ENCODE data around the gene MVB12B.

Gene MVB12B

GRCh38 chr9:126502417-126503332 lies 176.0 kb downstream of the MVB12B start:
- DNase-seq (ENCODE audit: low read depth in 2 of 3, low spot score in 2 of 3) = no peak

DNA sequence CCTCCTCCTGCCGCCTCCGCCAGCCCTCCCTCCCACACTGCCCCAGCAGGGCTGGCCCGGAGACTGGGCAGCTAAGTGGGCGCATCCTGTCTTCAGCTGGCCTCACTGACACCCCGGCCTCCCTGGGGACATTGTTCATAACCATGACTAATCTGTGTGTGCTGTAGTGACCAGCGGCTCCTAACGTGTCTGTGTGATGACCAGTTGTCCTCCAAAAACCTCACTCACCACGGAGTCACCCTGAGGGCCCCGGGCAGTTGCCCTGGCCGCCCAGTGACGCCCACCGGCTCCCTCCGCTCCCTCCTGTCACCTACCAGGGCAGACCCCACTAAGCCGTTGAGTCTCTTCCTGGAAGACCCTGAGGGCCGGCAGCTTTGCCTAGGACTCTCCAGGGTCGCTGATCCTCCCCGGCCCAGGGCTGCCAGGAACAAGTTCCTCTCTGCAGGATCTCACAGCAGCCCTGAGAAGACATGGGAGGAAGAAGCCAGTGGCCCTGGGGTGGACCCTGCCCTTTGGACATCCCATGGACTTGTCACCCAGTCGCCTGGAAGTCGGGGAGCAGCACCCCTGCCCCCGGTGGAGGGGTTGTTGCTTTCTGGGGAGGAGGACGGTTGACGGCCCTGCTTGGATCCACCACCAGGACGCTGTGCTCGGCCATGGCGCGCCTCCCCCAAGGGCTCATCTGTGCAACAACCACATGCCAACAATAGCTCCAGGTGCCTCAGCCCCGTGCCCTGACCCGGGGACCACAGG lies 176.9 kb downstream of the MVB12B start:
- no peak for DNase-seq (ENCODE audit: low read depth in 2 of 3, low spot score in 2 of 3)

- DNase-seq (ENCODE audit: low read depth in 2 of 3, low spot score in 2 of 3) = no peak
These were observed 177.7 kb downstream of the MVB12B start for GRCh38 chr9:126504086-126504976.

GRCh38 chr9:126504977-126505455 lies 178.4 kb downstream of the MVB12B start:
- DNase-seq (ENCODE audit: low read depth in 2 of 3, low spot score in 2 of 3) = no peak

GRCh38 chr9:126505697-126506346 lies 179.2 kb downstream of the MVB12B start:
- DNase-seq (ENCODE audit: low read depth in 2 of 3, low spot score in 2 of 3) = no peak

GRCh38 chr9:126506361-126507317 lies 180.0 kb downstream of the MVB12B start:
- no peak for DNase-seq (ENCODE audit: low read depth in 2 of 3, low spot score in 2 of 3)

GRCh38 chr9:126507318-126508109 lies 180.9 kb downstream of the MVB12B start:
- no peak for DNase-seq (ENCODE audit: low read depth in 2 of 3, low spot score in 2 of 3)

DNA sequence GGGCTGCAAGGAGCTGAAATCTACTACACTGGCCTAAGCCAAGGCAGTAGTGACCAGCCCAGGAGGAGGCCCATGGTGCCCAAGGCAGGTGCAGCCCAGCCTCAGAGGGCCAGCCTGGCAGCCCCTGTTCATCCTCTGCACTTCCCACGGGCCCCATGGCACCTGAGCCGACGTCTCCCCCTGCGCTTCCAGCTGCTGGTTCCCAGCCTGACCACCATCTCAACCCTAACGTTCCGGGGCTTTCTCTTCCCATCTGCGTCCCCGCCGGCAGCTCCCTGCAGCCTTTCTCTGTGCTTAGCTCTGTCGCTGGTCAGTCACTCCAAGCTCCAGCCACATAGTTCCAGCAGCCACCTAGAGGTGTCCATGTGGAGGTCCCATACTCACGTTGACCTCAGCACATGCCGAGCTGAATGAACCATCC lies 181.6 kb downstream of the MVB12B start:
- no peak for DNase-seq (ENCODE audit: low read depth in 2 of 3, low spot score in 2 of 3)

- DNase-seq (ENCODE audit: low read depth in 2 of 3, low spot score in 2 of 3) = no peak
These were observed 182.3 kb downstream of the MVB12B start for GRCh38 chr9:126508928-126509327.

GRCh38 chr9:126509718-126510117 lies 183.1 kb downstream of the MVB12B start:
- DNase-seq (ENCODE audit: low read depth in 2 of 3, low spot score in 2 of 3) = no peak

- no peak for DNase-seq (ENCODE audit: low read depth in 2 of 3, low spot score in 2 of 3)
These were observed 183.9 kb downstream of the MVB12B start for GRCh38 chr9:126510564-126510963.

- DNase-seq (ENCODE audit: low read depth in 2 of 3, low spot score in 2 of 3) = no peak
These were observed 184.8 kb downstream of the MVB12B start for GRCh38 chr9:126511411-126511810.

DNA sequence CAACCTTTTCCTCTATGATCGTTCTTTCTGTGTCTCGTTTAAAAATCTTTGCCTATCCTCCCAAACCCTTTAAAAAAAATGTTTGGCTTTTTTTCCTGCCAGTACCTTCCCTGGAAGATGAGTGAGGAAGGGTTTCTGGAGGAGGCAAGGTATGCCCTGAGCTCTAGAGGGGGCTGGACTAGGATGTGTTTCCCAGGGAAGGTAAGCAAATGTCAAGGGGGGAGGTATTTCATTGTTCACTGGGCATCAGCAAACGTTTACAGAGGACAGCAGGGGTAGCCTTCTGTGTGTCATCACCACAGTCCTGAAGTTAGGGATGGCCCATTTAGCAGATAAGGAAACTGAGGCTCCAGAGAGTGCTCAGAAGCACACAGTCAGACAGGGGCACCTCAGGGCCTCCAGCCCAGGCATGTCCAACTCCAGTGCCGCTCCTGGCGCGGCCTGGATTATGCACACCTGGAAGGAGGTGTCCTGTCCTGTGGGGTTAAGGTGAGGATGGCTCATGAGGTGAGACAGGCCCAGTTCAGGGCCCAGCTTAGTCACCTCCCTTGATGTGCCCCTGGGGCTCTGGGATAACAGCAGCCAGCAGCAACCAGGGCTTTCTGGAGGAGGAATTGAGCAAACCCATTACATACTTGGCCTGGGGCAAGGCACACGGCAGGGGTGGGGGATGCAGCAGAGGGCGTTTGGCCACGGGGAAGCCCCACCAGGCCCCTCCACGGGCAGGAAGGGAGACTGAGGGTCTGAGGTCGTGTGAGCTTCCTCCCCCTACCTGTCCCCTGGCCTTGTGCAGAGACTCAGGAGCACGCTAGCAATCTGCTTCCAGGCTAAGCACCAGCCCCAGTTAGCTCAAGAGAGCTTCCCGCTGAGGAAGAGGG lies 186.8 kb downstream of the MVB12B start:
- no peak for DNase-seq (ENCODE audit: low read depth in 2 of 3, low spot score in 2 of 3)

DNA sequence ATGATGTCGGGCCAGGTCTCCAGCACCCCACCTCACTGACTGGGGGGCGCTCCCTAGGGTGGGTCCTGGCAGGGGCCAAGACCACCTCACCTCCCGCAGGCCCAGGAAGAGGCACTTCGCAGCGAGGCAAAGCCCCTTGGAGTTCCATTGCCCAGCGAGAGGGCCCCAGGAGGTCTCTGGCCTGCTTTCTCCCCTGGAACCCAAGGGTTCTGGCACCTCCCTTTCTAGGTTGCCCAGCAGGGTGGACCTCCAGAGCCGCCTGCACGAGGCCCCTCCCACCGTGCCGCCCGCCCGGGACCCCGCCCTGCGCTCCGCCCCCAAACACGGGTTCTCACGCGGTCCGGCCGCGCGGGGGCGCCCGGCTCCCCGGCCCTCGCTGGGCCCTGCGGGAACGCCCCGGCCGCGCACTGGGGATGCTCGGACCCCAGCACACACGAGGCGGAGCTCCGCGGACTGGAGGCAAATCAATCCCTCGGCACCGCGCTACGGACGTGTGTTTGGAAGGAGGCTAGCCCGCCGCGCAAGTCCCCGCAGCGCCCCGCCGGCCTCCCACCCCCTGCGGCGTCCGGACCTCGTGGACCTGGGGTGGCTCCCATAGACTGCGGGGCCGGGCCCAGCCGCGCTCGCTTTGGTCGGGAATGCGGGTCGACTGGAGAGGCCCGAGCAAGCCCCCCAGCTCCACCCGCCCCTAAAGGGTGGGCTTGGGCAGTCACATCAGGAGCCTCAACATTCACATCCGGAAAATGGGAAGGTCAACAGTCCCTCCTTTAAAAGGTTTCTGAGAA lies 187.6 kb downstream of the MVB12B start:
- peak in 1 of 3 experiments; percentile 45 for DNase-seq (ENCODE audit: low read depth in 2 of 3, low spot score in 2 of 3)

DNA sequence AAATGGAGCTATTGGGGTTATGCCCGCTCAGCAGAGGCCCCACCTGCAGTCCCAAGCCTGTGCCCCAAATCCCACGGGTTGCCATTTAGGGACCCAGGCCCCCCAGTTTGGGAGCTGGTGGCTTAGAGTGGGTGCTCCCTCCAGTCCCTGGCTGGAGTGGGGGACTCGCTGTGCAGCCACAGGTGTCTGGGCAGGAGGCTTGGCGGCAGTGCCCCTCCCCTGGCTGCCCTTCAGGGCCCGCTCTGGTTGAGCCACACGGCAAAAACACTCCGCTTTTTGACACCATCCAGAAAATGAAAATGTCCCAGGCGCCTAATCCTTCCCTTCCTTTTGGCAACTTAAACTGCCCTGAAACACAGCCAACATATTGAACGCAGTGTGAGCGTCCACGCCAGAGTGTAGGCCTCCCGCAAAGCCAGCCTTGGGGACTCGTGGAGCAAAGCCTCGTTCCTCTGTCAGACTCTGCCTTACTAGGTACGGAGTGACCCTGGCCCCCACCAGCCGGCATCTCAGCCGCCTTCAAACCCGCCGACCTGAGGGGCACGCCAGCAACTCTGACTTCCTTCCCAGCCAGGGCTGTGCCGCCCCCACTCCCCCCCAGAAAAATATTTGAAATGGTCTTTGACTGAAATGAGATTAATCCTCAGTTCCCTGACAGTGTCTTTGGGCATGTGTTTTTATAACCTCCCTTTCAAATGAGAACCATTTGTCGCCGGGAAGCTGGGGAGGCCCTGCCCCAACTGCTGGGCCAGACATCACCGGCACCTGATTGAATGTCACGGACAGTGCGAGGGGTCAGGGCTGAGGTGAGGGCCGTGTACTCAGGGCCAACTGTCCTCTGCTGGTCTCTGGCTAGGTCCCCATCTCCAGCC lies 188.6 kb downstream of the MVB12B start:
- no peak for DNase-seq (ENCODE audit: low read depth in 2 of 3, low spot score in 2 of 3)

Data from activated CD8-positive, alpha-beta memory T cell treated with anti-CD3 and anti-CD28 coated beads for 48 hours (primary cell).